ENCODE results near the gene CHAC2. TPM values are rescaled to one million over a fixed set of nuclear protein-coding genes. Genes with fewer than 3 reads are reported as not detected.
A peak's percentile ranks its signal among the peaks of the same experiment; 100 is the strongest.
"Not testable (repeated sequence)": the region's sequence is repeated elsewhere in the genome, so short reads cannot be mapped to it uniquely, and the experiment has no call there.

The CHAC2 gene
- total RNA-seq, 1 experiment from 2014 or later, result 30.2 TPM

- Histone ChIP-seq H3K27me3 (no peaks in the 10 kb centered on the region), H3K27ac (no peak overlapping the region; the same call in 1 of the 2 replicates), H3K9me3 (replicated peaks) (no peaks in the 10 kb centered on the region), H3K4me1 (no peaks in the 10 kb centered on the region), H3K36me3 (peaks cover 10% of the 10 kb centered on the region; the same call in 1 of the 2 replicates), H3K4me3 (peak overlapping the region; percentile 78)
- peak in 1 of 2 experiments; percentile 34 for DNase-seq
These were observed 20.1 kb downstream of the CHAC2 start for GRCh38 chr2:53787614-53788289.

GRCh38 chr2:53793261-53793660 lies 25.7 kb downstream of the CHAC2 start:
- H3K27ac ChIP-seq, result no peak overlapping the region

DNA sequence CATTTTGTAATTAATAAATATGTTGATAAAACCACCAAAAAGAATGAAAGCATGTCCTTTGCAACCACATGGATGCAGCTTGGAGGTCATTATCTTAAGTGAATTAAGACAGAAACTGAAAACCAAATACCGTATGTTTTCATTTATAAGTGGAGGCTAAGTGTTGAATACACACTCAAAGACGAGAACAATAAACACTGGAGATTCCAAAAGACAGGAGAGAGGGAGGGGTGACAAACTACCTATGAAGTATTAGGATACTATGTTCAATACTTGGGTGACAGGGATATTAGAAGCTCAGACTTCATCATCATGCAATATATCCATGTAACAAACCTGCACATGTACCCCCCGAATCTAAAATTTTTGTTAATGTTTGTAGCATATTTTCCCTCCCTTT lies 26.2 kb downstream of the CHAC2 start:
- Histone ChIP-seq H3K27ac (no peak overlapping the region), H3K9me3 (replicated peaks) (0 out of 2 replicates have a peak, but pooled peaks cover 2% of the 10 kb centered on the region), H3K36me3 (peaks cover 37% of the 10 kb centered on the region), H3K4me3 (no peak overlapping the region), H3K4me1 (no peaks in the 10 kb centered on the region), H3K27me3 (no peaks in the 10 kb centered on the region)
- no peak for DNase-seq

More at GRCh38 chr2:53793261-53793660, 25.7 kb downstream of the CHAC2 start:
- peaks cover 35% of the 10 kb centered on the region for H3K36me3 ChIP-seq
- H3K4me3 ChIP-seq, result no peak overlapping the region
- no peaks in the 10 kb centered on the region for H3K27me3 ChIP-seq
- H3K9me3 ChIP-seq (replicated peaks), result 0 out of 2 replicates have a peak, but pooled peaks cover 2% of the 10 kb centered on the region
- no peaks in the 10 kb centered on the region for H3K4me1 ChIP-seq
- no peak for DNase-seq

- Histone ChIP-seq H3K9me3 (replicated peaks) (0 out of 2 replicates have a peak, but pooled peaks cover 2% of the 10 kb centered on the region), H3K4me3 (no peak overlapping the region), H3K27me3 (no peaks in the 10 kb centered on the region), H3K4me1 (peaks cover 10% of the 10 kb centered on the region), H3K36me3 (peaks cover 46% of the 10 kb centered on the region), H3K27ac (no peak overlapping the region)
- no peak for DNase-seq
These were observed 33.9 kb downstream of the CHAC2 start for GRCh38 chr2:53801547-53801946.

DNA sequence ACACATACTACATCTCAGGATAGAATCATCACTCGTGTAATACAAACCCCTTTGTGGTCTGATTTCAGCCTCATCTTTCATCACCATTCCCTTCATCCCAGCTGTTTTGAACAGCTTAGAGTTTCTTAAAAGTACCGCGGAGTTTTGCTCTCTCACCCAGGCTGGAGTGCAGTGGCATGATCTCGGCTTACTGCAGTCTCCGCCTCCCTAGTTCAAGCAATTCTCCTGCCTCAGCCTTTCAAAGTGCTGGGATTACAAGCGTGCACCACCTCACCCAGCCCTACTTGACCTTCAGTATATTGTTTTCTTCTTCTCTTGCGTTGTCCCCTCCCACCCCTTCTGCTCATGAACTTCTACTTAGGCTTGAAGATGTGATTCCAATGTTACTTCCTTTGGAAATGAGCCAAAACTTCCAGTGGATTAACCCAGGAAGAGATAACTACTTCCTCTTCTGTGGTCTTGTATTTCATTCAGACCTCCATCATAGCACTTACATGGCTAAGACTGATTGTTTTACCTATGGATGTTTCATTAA lies 35.1 kb downstream of the CHAC2 start:
- Histone ChIP-seq H3K9me3 (replicated peaks) (no peaks in the 10 kb centered on the region), H3K27ac (no peak overlapping the region), H3K27me3 (no peaks in the 10 kb centered on the region), H3K4me1 (peaks cover 10% of the 10 kb centered on the region), H3K4me3 (no peak overlapping the region), H3K36me3 (peaks cover 39% of the 10 kb centered on the region)
- DNase-seq, result peak; percentile 77 to 89

DNA sequence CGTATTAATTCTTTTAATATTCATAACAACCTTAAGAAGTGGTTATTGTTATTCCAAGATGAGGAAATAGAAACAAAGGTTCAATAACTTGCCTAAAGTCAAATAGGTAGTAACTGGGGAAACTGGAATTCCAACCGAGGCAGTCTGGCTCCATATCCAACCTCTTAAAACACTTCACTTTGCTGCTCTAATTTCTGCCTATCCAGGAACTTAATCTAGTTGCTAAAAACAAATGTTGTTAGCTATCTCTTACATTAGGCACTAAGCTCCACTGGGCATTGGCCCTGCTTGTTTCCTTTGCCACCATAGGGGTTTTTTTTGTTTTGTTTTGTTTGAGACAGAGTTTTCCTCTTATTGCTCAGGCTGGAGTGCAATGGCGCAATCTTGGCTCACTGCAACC lies 44.0 kb downstream of the CHAC2 start:
- no peak overlapping the region for H3K27ac ChIP-seq
- no peaks in the 10 kb centered on the region for H3K4me1 ChIP-seq
- no peak for DNase-seq
- H3K27me3 ChIP-seq, result no peaks in the 10 kb centered on the region
- no peaks in the 10 kb centered on the region for H3K9me3 ChIP-seq (replicated peaks)
- H3K4me3 ChIP-seq, result no peak overlapping the region
- peaks cover 51% of the 10 kb centered on the region for H3K36me3 ChIP-seq

DNA sequence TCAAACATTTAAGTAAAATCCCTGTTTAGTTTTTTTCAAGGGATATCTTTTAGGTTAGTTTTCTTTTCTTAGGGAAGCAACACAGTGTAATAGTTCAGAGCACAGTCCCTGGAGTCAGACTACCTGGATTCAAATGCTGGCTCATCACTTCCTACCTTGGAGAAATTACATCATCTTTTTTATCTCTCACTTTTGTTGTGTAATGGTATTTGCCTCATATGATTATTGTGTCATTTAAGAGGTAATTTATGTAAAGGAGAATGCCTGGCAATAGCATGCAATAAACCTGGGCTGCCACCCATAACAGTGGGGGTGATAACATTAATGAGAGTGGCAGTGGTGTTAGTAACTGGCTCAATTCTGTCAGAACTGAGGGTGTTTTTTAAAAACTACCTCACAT lies 45.5 kb downstream of the CHAC2 start:
- H3K9me3 ChIP-seq (replicated peaks), result no peaks in the 10 kb centered on the region

GRCh38 chr2:53818854-53819435 lies 51.3 kb downstream of the CHAC2 start:
- no peak for DNase-seq
- Histone ChIP-seq H3K27me3 (no peaks in the 10 kb centered on the region), H3K36me3 (peaks cover 28% of the 10 kb centered on the region), H3K27ac (no peak overlapping the region), H3K9me3 (replicated peaks) (no peaks in the 10 kb centered on the region), H3K4me1 (no peaks in the 10 kb centered on the region), H3K4me3 (no peak overlapping the region)

More for the DNA sequence above, 45.5 kb downstream of the CHAC2 start:
- no peak for DNase-seq
- H3K4me3 ChIP-seq, result no peak overlapping the region
- no peaks in the 10 kb centered on the region for H3K4me1 ChIP-seq
- H3K27me3 ChIP-seq, result no peaks in the 10 kb centered on the region
- H3K36me3 ChIP-seq, result peaks cover 49% of the 10 kb centered on the region
- no peak overlapping the region for H3K27ac ChIP-seq

DNA sequence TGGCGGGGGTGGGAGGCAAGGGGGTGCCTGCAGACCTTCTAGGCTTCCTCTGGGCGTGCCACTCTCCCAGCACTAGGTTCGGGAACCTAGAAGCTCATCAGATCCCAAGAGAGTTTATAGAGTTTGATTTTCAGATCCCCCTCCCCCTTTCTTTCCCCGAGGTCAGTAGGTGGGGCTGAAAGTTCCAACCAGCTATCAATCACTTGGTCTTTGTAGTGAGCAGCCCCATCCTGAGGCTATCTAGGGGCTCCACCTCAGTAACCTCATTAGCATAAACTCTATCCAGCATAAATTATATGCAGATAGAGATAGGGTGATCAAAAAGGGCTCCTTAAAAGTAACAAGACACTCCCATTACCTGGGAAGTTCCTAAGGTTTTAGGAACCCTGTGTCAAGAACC lies 52.0 kb downstream of the CHAC2 start:
- Histone ChIP-seq H3K4me3 (no peak overlapping the region), H3K27ac (no peak overlapping the region), H3K4me1 (no peaks in the 10 kb centered on the region), H3K27me3 (no peaks in the 10 kb centered on the region), H3K36me3 (peaks cover 24% of the 10 kb centered on the region), H3K9me3 (replicated peaks) (no peaks in the 10 kb centered on the region)
- DNase-seq, result no peak

DNA sequence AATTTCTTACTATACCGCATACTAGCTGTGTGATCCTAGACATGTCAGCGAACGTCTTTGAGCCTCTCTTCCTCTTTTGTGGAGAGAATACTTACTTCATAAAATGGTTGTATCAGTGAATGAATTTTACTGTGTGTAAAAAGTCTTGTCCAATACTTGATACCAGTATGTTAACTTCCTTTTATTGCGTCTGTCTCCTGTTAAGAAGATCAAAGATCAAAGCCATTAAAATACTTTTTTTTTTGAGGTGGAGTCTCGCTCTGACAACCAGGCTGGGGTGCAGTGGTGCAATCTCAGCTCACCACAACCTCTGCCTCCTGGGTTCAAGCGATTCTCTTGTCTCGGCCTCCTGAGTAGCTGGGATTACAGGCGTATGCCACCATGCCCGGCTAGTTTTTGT lies 52.4 kb downstream of the CHAC2 start:
- no peak for DNase-seq
- Histone ChIP-seq H3K36me3 (peaks cover 22% of the 10 kb centered on the region), H3K4me3 (no peak overlapping the region), H3K9me3 (replicated peaks) (no peaks in the 10 kb centered on the region), H3K4me1 (no peaks in the 10 kb centered on the region), H3K27ac (no peak overlapping the region), H3K27me3 (no peaks in the 10 kb centered on the region)

- H3K4me3 ChIP-seq, result no peak overlapping the region
- no peak overlapping the region for H3K27ac ChIP-seq
- no peaks in the 10 kb centered on the region for H3K9me3 ChIP-seq (replicated peaks)
- no peaks in the 10 kb centered on the region for H3K27me3 ChIP-seq
- DNase-seq, result no peak
- no peaks in the 10 kb centered on the region for H3K4me1 ChIP-seq
- H3K36me3 ChIP-seq, result peaks cover 16% of the 10 kb centered on the region
These were observed 53.1 kb downstream of the CHAC2 start for GRCh38 chr2:53820711-53821110.

- H3K9me3 ChIP-seq (replicated peaks), result no peaks in the 10 kb centered on the region
- H3K27ac ChIP-seq, result no peak overlapping the region
- H3K4me3 ChIP-seq, result no peak overlapping the region
- H3K36me3 ChIP-seq, result peaks cover 14% of the 10 kb centered on the region
- no peaks in the 10 kb centered on the region for H3K4me1 ChIP-seq
- H3K27me3 ChIP-seq, result no peaks in the 10 kb centered on the region
- no peak for DNase-seq
These were observed 54.2 kb downstream of the CHAC2 start for GRCh38 chr2:53821810-53822209.

DNA sequence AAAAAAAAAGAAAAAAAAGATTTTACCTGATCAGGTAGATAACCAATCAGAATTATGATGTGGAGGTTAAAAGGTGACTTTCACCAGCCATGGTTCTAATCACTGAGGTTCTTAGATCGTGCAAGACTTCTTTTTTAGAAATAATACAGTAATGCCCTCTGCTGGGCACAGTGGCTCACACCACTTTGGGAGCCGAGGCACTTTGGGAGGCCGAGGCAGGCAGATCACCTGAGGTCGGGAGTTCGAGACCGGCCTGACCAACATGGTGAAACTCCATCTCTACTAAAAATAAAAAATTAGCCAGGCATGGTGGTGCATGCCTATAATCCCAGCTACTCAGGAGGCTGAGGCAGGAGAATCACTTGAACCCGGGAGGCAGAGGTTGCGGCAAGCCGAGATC lies 56.0 kb downstream of the CHAC2 start:
- H3K27me3 ChIP-seq; H3K4me1 ChIP-seq; H3K4me3 ChIP-seq; H3K9me3 ChIP-seq (replicated peaks); H3K36me3 ChIP-seq; H3K27ac ChIP-seq: not testable (repeated sequence)
- peak; percentile 22 to 47 for DNase-seq
